ENCODE data around the gene TTC7B.

- TF ChIP-seq POLR2AphosphoS5 (IDR thresholded peaks at IDR 0.05; ENCODE audit: low read depth, low read length) (no peak), POLR2A (IDR thresholded peaks at IDR 0.05; ENCODE audit: low read depth, low read length) (no peak), TAF1 (IDR thresholded peaks at IDR 0.05; ENCODE audit: borderline replicate concordance, low read depth, low read length) (no peak)
These were observed 153.1 kb downstream of the TTC7B start for GRCh38 chr14:90663140-90663539.
